GM18499 (cell line): ENCODE data around the gene GLIS2.

ENCODE experiments used
- ATAC-seq: cut with Tn5 transposase; IDR thresholded peaks from one replicate; pipeline ENCODE4 v1.9.1; 2021; ENCODE audit warnings: moderate number of reproducible peaks; ENCODE audit not compliant: insufficient read depth, unreplicated experiment

Gene GLIS2

DNA sequence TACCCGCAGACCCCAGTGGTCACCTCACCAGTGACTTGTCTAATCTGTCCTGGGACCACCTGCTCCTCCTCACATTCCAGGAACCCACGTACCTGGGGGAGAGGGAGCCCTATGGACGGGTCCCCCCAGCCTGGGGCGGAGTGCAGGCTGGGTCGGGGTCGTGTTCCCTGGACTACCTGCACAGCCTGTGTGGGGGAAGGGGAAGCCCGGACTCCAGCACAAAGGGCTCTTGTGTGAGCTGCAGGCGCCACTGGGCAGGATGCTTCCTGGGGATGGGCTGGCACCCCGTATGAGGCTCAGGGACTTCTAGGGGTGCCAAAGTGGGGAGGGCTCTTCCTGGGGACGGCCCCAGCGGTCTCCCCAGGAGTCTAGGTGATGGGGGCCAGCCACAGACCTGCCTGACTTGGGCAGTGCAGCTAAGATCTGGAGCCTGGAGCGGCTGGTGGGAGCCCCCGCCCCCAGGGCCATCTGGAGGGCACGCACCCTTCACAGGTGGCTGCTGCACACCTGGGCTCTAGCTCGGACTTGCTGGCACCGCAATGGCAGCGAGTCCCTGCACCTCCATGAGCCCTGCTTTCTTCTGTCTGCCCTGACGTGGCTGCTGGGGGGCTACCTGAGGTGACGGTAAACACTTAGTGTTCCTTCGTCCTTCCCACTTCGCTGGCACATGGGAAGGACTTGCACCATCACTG lies 63.3 kb downstream of the GLIS2 start:
- no peak for ATAC-seq

DNA sequence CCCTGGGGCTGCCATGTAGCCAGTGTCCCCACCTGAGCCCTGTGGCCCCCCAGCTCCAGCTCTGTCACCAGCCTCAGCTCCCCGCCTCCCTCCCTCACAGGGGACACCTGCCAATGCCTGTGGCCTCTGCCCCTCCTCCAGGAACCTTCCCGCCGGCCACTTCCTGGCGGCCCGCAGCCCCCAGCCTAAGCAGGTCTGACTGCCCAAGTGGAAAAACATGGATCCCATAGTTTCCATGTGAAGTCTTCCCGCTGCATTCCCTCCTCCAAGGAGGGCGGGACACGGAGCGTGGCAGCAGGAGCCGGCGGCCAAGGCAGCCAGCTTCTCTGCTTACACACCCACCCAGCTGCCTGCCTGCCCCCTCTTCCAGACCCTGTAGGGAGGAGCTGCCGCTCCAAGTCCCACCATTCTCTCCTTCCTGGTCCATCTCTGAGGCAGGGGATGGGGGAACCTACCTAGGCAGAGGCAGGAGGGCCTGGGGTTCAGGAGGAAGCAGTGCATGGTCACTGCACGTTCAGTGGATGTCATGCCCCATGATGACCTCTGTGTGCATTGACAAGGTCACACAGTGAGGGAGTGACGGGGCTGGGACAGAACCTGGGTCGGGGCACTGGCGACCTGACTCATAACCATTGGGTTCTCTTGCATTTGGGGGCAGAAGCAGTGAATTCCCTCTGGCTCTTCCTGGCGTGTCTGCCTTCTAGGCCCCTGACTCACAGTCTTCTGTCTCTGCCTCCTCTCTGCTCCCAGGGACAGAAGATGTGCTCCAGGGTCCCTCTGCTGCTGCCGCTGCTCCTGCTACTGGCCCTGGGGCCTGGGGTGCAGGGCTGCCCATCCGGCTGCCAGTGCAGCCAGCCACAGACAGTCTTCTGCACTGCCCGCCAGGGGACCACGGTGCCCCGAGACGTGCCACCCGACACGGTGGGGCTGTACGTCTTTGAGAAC lies 64.5 kb downstream of the GLIS2 start:
- no peak for ATAC-seq

DNA sequence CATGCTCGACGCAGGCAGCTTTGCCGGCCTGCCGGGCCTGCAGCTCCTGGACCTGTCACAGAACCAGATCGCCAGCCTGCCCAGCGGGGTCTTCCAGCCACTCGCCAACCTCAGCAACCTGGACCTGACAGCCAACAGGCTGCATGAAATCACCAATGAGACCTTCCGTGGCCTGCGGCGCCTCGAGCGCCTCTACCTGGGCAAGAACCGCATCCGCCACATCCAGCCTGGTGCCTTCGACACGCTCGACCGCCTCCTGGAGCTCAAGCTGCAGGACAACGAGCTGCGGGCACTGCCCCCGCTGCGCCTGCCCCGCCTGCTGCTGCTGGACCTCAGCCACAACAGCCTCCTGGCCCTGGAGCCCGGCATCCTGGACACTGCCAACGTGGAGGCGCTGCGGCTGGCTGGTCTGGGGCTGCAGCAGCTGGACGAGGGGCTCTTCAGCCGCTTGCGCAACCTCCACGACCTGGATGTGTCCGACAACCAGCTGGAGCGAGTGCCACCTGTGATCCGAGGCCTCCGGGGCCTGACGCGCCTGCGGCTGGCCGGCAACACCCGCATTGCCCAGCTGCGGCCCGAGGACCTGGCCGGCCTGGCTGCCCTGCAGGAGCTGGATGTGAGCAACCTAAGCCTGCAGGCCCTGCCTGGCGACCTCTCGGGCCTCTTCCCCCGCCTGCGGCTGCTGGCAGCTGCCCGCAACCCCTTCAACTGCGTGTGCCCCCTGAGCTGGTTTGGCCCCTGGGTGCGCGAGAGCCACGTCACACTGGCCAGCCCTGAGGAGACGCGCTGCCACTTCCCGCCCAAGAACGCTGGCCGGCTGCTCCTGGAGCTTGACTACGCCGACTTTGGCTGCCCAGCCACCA lies 65.4 kb downstream of the GLIS2 start:
- ATAC-seq, result no peak

DNA sequence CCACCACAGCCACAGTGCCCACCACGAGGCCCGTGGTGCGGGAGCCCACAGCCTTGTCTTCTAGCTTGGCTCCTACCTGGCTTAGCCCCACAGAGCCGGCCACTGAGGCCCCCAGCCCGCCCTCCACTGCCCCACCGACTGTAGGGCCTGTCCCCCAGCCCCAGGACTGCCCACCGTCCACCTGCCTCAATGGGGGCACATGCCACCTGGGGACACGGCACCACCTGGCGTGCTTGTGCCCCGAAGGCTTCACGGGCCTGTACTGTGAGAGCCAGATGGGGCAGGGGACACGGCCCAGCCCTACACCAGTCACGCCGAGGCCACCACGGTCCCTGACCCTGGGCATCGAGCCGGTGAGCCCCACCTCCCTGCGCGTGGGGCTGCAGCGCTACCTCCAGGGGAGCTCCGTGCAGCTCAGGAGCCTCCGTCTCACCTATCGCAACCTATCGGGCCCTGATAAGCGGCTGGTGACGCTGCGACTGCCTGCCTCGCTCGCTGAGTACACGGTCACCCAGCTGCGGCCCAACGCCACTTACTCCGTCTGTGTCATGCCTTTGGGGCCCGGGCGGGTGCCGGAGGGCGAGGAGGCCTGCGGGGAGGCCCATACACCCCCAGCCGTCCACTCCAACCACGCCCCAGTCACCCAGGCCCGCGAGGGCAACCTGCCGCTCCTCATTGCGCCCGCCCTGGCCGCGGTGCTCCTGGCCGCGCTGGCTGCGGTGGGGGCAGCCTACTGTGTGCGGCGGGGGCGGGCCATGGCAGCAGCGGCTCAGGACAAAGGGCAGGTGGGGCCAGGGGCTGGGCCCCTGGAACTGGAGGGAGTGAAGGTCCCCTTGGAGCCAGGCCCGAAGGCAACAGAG lies 66.3 kb downstream of the GLIS2 start:
- ATAC-seq, result no peak

DNA sequence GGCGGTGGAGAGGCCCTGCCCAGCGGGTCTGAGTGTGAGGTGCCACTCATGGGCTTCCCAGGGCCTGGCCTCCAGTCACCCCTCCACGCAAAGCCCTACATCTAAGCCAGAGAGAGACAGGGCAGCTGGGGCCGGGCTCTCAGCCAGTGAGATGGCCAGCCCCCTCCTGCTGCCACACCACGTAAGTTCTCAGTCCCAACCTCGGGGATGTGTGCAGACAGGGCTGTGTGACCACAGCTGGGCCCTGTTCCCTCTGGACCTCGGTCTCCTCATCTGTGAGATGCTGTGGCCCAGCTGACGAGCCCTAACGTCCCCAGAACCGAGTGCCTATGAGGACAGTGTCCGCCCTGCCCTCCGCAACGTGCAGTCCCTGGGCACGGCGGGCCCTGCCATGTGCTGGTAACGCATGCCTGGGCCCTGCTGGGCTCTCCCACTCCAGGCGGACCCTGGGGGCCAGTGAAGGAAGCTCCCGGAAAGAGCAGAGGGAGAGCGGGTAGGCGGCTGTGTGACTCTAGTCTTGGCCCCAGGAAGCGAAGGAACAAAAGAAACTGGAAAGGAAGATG lies 67.0 kb downstream of the GLIS2 start:
- no peak for ATAC-seq

DNA sequence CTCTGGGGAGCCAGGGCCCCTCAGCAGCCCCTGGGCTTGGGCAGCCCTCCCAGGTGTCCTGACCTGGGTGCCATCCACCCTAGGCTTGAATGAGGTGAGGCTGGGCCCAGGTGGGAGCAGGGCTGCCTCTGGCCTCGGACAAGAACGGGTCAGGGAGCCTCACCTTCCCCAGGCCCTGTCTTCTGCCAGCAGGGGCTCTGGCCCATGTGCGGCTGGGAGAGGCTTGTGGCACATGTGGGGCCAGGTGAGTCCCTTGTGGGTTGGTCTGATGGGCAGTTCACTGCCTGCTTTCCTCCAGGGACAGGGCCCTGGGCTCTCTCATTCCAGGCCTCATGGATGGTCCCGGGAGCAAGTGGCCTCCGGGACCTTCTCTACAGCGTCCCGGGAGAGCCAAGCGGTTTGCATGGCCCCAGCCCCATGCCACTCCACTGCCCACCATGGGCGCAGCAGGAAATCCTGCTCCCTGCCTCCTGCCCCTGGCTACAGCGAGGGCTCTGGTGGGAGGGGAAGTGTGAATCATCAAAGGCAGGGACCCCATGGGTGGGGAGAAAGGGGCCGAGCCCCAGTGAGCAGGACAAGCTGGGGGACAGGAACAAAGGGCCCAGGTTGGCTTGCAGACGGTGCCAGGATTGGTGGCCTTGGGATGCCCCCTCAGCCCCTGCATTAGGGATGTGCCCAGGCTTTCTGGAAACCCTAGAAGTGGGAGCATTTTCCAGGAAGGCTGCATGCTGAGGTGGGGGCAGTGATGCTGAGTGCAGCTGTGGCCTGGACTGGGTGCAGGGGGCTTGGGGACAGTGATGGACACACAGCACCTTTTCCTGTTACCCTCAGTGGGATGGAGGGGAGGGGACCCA lies 68.0 kb downstream of the GLIS2 start:
- no peak for ATAC-seq

DNA sequence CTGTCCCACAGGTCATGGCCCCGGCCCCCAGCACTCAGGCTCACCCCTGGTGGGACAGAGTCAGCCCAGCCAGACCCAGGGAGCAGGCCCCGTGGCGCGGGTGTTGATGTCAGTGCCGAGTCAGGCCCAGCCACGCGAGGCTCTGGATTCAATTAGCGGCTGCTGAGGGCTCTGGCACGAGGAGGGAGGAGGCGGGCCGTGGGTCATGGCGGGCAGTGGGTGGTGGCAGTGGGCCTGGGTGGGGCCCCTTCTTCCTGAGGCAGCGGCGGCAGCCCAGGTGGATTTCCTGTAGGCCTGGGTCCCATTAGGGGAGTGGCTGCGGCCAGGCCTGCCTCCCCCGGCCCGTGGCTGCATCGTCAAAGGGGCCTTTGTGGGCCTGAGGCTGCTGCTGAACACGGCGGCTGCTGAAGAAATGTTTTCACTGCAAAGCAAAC lies 68.7 kb downstream of the GLIS2 start:
- ATAC-seq, result no peak

DNA sequence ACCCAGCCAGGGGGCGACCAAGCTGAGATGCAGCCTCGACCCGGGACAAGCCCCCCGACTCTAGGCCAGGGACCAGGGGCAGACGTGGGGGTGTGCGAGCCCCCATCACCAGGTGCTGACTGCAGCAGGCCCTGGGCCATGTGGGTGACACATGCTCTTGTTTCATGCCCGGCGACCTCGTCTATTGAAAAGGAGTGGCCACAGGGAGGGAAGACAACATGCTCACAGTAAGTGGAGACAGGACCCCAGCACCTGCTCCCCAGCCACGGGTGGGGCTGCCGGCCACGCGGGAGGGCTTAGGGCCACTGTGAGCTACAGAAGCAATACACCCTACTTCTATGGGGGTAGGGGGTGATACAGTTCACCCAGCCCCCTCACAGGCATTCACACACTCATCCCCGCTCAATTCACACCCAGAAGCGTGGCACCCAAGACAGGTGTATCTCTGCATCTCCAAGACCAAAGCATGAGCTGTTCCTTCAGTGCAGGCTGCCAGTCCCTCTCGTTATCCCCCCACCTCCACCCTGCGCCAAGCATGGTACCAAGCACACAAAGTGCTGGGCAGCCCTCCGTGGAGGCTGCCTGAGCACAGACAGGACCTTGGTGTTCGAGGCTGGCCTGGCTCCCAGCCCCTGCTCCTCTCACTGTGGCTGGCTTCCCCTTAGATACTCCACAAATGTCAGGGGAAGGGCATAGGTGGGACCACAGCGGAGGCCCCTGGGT lies 69.4 kb downstream of the GLIS2 start:
- no peak for ATAC-seq

DNA sequence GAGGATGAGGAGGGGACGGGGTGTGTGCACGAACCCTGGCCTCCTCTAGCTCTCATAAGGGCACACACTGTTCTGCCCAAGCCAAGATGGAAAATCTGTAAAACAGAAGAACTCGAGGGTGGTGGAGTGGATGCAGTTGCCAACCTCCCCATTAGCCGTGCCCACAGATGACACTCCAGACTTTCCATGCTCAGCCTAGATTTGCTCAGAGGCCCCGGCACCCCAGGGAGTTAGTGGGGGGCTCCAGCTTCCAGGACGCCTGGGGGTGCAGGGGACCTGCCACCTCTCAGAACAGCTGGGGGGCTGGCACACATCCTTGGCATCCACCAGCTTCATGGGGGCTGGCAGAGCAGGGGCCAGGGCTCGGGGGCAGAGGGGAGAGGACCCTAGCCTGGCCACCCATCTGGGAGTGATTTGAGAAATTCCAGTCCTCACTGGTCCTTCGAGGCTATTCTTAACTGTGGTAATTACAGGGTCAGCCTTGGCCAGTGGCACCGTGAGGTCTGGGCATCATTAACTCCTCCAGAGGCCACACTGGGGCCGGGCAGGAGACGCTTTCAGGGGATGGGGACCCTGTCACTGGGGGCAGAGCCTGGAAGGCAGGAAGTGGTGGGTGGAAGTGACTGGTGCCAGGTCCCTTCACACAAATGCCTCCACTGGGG lies 70.1 kb downstream of the GLIS2 start:
- ATAC-seq, result no peak

DNA sequence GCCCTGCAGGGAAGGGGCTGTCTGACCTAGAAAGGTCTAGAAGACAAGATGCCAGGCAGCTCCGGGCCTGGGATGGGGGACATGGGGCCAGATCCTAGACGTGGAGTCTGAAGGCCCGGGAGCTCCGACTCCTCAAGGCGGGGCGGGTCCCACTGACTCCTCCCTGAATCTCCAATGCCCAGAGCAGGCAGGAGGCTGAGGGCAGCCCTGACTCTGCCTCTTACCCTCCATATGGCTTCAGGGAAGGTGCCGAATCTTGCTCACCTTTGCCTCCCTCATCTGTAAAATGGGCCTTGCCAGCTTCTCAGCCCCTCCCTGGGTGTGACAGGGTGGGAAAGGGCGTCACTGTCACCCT lies 70.6 kb downstream of the GLIS2 start:
- ATAC-seq, result no peak

DNA sequence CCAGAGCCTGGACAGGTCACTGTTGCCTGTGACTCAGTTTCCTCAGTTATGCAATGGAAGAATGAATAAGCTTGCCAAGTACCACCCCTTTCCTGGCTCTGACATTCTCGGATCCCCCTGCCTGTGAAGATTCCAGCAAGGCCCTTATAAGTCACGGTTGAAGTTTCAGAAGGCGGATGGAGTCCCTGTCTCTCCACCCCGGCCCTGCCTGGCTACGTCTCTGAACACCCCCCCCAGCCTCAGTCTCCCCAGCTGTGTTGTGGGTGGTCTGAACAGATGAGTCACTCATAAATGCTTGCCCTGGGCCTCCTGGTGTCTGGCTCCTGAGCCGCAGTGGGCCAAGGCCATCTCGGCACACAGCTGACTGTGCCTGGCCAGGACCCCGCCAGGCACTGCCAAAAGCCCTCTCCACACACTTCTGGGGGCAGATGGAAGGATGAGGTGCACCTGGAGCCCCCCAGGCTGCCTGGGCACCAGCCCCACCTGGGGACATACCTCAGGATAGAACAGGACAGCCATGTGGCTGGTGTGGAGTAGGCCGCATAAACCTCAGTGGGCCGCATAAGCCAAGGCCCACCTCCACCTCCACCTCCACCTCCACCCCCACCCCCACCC lies 71.2 kb downstream of the GLIS2 start:
- no peak for ATAC-seq

DNA sequence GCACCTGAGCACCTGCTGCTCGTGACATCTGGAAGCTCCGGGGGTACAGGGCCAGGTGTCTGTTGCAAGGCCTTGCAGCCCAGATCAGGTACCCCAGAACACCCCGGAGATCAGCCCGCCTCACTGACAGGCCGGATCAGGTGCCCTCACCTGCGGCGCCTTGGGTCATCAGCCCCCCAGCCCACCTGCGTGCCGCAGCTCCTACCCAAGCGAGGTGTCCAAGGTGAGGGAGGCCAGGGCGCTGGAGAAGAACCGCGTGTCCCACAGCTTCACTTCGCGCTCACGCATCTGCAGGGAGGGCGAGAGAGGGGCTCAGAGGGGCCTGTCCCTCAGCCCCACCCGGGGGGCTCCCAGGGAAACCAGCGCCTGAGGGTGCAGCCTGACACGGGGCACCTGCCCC lies 71.9 kb downstream of the GLIS2 start:
- ATAC-seq, result no peak

DNA sequence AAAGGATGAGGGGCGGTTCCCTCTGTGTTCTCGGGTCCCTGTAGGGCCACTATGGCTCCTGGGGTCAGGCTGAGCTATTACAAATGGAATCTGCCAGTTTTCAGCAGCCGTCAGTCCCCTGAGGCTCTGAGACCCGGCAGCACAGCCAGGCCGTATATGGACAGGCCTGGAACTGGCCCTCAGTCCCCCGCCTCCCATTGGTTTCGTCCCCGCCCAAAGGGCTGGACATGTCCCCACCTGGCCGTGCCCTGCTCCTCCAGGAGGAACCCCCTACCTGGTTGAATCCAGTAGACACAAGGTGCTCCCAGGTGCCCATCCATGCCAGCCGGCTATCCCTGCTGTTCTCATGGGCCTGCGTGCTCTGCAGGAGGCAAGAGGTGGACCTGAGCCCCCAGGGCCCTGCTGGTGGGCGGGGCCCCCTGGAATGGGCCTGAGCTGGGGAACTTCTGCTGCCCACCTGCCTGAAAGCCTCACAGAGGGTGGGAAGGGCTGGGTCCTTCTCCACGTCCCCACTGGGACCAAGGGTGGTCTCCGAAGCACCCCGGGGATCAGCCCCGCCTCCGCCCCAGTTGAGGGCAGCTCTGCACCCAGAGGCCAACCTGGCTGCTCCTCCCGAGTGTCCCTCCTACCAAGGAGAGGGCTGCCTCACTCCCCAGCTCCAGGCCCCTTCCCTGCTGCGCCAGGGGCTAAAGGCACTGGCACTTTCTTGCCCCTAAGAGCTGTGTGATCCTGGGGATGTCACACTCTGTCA lies 72.6 kb downstream of the GLIS2 start:
- ATAC-seq, result no peak
